ENCODE results near the gene CCDC194.

DNA sequence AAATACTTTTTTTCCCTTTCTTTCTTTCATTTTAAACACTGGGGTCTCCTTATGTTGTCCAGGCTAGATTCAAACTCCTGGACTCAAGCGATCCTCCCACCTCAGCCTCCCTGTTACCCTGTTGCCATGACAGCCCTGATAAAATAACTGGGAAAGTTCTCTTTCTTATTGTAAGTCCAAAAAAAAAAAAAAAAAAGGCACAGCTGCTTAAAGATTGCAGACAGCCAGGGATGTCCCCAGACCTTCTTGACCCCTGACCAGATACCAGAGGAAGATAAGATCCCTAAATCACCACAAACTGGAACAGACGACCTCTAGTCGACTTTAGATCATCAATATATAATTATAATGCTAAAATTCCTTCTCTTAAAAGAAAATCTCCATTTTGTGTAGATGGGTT lies 24.7 kb upstream of the CCDC194 start:
- TF ChIP-seq, protein P1, sequence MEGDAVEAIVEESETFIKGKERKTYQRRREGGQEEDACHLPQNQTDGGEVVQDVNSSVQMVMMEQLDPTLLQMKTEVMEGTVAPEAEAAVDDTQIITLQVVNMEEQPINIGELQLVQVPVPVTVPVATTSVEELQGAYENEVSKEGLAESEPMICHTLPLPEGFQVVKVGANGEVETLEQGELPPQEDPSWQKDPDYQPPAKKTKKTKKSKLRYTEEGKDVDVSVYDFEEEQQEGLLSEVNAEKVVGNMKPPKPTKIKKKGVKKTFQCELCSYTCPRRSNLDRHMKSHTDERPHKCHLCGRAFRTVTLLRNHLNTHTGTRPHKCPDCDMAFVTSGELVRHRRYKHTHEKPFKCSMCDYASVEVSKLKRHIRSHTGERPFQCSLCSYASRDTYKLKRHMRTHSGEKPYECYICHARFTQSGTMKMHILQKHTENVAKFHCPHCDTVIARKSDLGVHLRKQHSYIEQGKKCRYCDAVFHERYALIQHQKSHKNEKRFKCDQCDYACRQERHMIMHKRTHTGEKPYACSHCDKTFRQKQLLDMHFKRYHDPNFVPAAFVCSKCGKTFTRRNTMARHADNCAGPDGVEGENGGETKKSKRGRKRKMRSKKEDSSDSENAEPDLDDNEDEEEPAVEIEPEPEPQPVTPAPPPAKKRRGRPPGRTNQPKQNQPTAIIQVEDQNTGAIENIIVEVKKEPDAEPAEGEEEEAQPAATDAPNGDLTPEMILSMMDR (IDR thresholded peaks at IDR 0.05; ENCODE audit: poor library complexity), result no peak
- TF ChIP-seq EZH2phosphoT487 (IDR thresholded peaks at IDR 0.05; ENCODE audit: low read depth, severe bottlenecking, unreplicated experiment), result no peak
